ENCODE measurements around the gene TGIF1.

Gene TGIF1

DNA sequence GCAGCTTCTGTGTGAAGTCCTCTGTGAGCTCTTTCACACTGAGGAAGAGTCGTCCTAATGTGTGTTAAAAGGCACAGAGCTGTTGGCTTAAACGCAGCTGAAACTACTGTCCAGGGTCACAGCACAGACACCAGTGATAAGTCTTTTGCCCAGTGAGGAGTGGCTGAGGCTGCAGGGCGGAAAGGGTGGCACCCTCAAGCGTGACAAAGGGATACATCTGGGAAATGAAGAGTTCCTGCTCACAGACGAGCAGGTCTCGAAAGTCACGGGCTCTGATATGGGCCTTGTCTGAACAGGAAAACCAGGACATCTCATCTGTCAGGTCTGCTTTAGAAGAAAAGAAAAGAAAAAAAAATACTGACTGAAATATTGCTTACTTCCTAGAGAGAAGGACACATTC is 36.5 kb downstream of the TGIF1 start:
- DNase-seq = no peak

GRCh38 chr18:3489462-3489861 is 39.5 kb downstream of the TGIF1 start:
- DNase-seq = no peak

DNA sequence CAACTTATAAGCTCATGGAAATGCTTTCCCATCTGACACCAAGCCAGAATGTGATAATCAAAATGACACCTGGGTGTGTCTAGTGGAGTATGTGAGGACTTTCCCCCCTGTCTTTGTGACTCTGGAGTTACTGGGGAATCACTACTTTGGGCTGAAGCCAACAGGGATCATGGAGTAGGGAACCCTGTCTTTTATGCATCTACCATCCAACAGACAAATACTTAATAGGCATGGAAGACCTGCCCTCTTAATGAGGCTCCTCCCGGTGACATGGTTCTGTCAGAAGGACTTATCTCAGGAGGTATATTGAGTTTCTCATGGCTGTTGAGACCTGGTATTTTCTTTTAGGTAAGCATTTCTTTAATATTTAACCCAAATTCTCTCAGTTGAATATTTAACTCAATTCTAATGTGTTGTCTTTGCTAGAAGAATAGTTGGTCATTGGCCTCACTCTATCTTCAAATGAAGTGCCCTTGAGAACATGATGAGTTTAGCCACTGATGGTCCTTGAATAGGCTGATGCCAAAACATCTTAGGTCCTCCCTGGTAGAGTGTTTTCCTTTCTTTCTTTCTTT is 42.1 kb downstream of the TGIF1 start:
- no peak for DNase-seq

DNA sequence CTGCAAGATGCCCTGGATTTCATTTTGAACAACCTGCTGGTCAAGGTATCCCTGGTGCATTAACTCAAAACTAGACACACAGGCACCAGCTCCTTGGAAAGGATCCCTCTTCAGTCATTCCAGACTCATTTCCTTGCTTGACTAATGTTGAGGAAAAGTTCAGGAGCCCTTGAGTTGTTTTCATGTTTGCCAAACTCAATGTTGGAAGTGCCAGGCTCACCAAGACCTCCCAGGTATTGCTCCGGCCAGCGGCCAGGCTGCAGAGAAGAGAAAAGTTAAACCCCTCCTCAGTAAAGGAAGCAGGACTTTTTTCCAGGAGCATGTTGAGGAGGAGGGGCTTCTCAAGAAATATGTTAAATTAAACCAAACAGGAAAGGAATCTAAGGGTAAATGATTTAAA is 42.7 kb downstream of the TGIF1 start:
- DNase-seq = no peak

- no peak for DNase-seq
Observed at GRCh38 chr18:3493501-3494244, 43.7 kb downstream of the TGIF1 start.

DNA sequence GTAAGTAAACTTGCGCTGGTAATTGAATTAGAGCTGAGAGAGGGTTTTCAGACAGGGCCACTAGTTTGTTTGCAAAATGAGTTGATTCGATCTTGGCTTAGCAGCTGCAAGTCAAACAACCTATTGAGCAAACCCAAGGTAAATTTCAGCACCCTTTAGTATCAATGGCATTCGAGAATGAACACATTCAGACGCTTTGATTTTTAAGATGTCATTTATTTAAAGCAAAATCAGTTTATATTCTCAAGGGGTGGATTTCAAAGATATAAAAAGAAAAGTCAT is 44.2 kb downstream of the TGIF1 start:
- DNase-seq = no peak

- no peak for DNase-seq
Observed at GRCh38 chr18:3494569-3494968, 44.6 kb downstream of the TGIF1 start.

GRCh38 chr18:3495691-3496430 is 45.9 kb downstream of the TGIF1 start:
- no peak for DNase-seq

- no peak for DNase-seq
Observed at GRCh38 chr18:3498698-3499471, 48.9 kb downstream of the TGIF1 start.

DNA sequence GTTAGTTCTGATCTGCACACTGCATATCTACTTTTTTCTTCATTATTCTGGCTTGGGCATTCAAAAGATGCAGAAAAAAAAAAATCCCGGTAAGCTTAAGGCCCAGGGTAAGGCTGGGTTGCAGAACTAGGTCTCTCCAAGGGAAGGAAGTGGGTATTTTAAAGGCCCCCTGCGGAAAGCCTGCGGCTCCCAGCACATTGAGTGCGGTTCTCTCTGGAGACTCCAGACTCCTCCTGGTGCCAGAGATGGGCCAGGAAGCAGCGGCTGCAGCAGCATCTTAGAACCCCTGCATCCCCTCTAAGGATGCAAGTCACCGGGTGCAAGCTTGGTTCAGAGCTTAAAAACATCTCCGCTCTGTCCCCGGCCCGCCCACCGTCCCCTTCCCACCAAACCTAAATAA is 49.5 kb downstream of the TGIF1 start:
- peak in 1 of 2 experiments; percentile 13 for DNase-seq

GRCh38 chr18:3500016-3500415 is 50.0 kb downstream of the TGIF1 start:
- no peak for DNase-seq

DNA sequence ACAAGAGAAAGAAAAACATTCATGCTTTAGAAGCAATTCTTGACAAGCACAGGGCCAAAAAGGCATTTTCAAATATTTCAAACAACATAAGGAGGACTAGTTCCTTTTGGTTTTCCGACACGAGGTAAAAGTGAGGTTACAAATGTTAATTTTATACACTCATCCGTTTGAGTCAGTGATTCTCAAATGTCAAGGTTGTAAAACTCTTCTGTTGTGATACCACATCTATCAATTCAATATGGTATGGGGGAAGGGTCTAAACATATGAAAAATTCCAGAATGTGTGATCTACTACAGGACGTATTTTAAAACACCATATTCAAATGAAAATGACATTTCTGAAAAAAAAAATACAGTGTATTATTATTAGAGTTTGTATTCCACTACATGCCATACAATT is 52.7 kb downstream of the TGIF1 start:
- DNase-seq = no peak

DNA sequence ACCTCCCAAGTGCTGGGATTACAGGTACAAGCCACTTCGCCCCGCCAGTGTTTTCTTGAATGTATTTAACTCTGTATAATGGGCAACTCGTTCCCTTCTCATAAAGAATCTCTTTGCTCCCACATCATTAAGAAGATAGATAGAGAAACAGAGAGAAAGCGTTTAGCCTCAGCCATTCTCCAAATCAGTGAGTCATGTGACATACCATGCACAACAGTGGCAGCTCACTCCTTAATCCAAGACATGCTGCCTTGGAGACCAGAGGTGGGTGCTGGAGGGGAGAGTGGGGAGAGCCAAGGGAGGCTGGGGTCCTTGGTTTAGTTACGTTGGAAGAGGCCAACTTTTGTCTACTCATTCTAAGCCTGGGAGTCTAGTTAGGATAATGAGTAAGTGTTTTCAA is 54.7 kb downstream of the TGIF1 start:
- no peak for DNase-seq

DNA sequence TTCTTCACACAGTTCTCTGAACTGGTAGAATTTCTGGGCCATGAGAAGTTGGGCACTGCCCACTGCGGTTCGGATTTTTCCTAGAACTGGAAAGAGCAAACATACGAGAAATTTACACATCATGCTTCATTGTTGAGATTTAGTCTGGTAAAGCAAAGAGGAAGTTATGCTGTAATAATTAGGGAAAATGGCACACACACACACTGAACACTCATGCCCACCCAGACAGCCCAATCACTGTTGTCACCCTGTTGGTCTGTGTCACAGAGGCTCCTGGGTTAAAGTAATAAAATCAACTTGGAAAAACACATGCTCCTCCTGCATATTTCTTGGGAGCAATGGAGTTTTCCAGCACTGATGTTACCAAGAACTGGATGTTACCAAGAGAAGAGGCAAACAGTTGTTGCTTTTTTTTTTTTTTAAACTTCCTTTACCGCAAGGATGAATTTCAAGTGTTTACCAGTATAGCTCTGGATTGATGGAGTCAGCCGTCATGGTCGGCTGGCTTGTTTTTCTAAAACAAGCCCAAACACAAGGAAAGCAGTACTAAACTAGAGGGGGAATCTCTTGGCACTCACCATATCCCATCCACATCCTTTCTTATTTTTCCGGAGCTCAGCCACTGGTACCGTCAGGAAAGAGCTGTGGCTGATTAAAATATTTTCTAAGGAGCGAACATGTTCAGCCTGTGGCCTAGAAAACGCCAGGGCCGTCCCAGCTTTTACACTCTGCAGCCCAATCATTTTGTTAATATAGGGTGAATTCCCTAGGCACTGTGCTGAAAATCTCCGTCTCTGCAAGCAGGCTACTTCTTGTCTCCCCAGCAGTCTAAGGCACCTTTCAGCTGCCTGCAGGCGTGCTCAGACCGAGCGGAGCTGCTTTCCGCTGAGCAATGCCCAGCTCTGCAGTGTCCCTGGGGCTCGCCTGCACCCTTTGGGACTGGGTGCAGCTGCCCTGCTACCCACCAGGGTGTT is 58.9 kb downstream of the TGIF1 start:
- no peak for DNase-seq
